Measurements from ENCODE around the gene SEPTIN14.

DNA sequence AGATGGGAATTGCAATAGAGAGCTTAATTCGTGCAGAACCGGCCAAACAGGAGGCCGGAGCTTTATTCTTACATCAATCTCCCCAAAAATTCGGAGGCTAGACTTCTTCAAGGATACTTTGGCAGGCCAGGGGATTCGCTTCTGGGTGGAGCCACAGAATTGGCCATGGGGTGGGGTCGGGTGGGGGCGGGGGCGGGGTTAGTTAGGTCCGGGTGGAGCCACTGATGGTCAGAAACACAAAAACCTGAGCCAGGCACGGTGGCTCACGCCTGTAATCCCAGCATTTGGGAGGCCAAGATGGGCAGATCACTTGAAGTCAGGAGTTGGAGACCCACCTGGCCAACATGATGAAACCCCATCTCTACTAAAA is 87.5 kb downstream of the SEPTIN14 start:
- TF ChIP-seq, protein P1, sequence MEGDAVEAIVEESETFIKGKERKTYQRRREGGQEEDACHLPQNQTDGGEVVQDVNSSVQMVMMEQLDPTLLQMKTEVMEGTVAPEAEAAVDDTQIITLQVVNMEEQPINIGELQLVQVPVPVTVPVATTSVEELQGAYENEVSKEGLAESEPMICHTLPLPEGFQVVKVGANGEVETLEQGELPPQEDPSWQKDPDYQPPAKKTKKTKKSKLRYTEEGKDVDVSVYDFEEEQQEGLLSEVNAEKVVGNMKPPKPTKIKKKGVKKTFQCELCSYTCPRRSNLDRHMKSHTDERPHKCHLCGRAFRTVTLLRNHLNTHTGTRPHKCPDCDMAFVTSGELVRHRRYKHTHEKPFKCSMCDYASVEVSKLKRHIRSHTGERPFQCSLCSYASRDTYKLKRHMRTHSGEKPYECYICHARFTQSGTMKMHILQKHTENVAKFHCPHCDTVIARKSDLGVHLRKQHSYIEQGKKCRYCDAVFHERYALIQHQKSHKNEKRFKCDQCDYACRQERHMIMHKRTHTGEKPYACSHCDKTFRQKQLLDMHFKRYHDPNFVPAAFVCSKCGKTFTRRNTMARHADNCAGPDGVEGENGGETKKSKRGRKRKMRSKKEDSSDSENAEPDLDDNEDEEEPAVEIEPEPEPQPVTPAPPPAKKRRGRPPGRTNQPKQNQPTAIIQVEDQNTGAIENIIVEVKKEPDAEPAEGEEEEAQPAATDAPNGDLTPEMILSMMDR (IDR thresholded peaks at IDR 0.05): no peak
- TF ChIP-seq POLR2AphosphoS5 (IDR thresholded peaks at IDR 0.05; ENCODE audit: low read depth, low read length): no peak

Data from Panc1 (cell line).